MM.1S (cell line): ENCODE results near the gene CFAP74.

ENCODE experiments used
- CTCF ChIP-seq: fragments of 300-600 bp; sonication (generic); IDR thresholded peaks from 2 replicates; pipeline ENCODE4 v1.5.1; 2016; ENCODE audit warnings: antibody characterized with exemption, low read length, mixed read lengths
- EZH2 ChIP-seq: fragments of 300-600 bp; sonication (generic); optimal IDR thresholded peaks from 2 replicates; pipeline ENCODE3; 2017; ENCODE audit warnings: low read depth, mild to moderate bottlenecking, antibody characterized with exemption, low read length, mixed read lengths

GRCh38 chr1:1963570-1963969 is 40.0 kb downstream of the CFAP74 start:
- TF ChIP-seq CTCF (no peak), EZH2 (no peak)
